Measurements from ENCODE around the gene TMEM40.

DNA sequence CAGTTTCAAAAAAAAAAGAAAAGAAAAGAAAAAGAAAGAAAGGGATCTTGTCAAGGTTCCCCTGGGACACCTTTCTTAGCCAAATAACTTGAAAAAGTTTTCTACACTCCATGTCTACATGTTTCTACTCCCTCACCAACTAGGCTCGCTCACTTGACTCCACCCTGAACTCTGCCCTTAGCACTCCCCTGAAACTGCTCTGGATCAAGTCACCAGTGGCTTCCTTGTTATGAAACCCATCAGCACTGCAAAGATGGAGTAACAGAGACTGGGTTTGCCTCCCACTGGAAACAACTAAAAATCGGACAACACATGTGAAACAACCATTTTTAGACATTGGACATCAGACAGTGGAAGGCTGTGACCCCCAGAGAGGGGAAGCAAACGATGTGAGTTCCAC, 36.8 kb downstream of the TMEM40 start:
- TF ChIP-seq CTCF (IDR thresholded peaks at IDR 0.05) (no peak), EZH2 (IDR thresholded peaks at IDR 0.05; ENCODE audit: borderline replicate concordance, insufficient read depth, low read depth, low read length, poor library complexity, severe bottlenecking) (no peak)

Data from B cell (primary cell).